CD4-positive, alpha-beta T cell (primary cell): ENCODE results near the gene NOD2. TPM values are rescaled to one million over a fixed set of nuclear protein-coding genes. Genes with fewer than 3 reads are reported as not detected.

ENCODE experiments used
- ATAC-seq: fragments of 200-7000 bp; cut with Tn5 transposase; one replicate; pipeline ENCODE4 v1.10.0; 2022; ENCODE audit warnings: mild to moderate bottlenecking; ENCODE audit not compliant: poor library complexity
- CTCF ChIA-PET: fragments of 350-600 bp; sonication (Branson Sonifier 250); formaldehyde crosslinking; loops from one replicate; lab custom pipeline; 2021; ENCODE audit warnings: antibody characterized with exemption, inconsistent platforms; lab: Charles Lee
- POLR2A ChIA-PET: fragments of 350-600 bp; sonication (Branson Sonifier 250); formaldehyde crosslinking; loops from one replicate; lab custom pipeline; 2021; ENCODE audit warnings: antibody characterized with exemption, inconsistent platforms; lab: Charles Lee
- DNase-seq, 14 experiments: peaks; one replicate each; pipeline ENCODE4 v3.0.0-alpha.2; 2013 to 2020; ENCODE audit warnings: mixed read lengths in 2 of 14
- H3K27ac ChIP-seq, 2 donors: one replicate each; pipeline versions ENCODE4 v1.5.1 to v1.7.0; 2013; ENCODE audit warnings: low read length in 2 of 2, low read depth in 1 of 2, mild to moderate bottlenecking in 1 of 2
- H3K27me3 ChIP-seq, 2 experiments: 1 replicate in 1 of 2; 2 replicates in 1 of 2; pipeline versions ENCODE4 v1.6.1 to v1.7.0; 2013; ENCODE audit warnings: low read length in 2 of 2, control low read depth in 1 of 2, mild to moderate bottlenecking in 1 of 2, moderate library complexity in 1 of 2; ENCODE audit not compliant: insufficient read depth in 2 of 2, control insufficient read depth in 1 of 2
- H3K36me3 ChIP-seq: one replicate; pipeline ENCODE4 v1.6.1; 2013; ENCODE audit warnings: low read length, control low read depth; ENCODE audit not compliant: insufficient read depth
- H3K4me1 ChIP-seq: one replicate; pipeline ENCODE4 v1.6.1; 2013; ENCODE audit warnings: low read length, control low read depth; ENCODE audit not compliant: insufficient read depth
- H3K4me3 ChIP-seq: one replicate; pipeline ENCODE4 v1.5.1; 2013; ENCODE audit warnings: mild to moderate bottlenecking, low read length, moderate library complexity
- H3K9me3 ChIP-seq, 2 experiments: 1 replicate in 1 of 2; 2 replicates in 1 of 2; pipeline versions ENCODE4 v1.6.1 to v1.7.0; 2013; ENCODE audit warnings: low read length in 2 of 2, mild to moderate bottlenecking in 2 of 2, control low read depth in 1 of 2, moderate library complexity in 1 of 2; ENCODE audit not compliant: control insufficient read depth in 1 of 2, insufficient read depth in 1 of 2
- H3K27ac Mint-ChIP-seq: one replicate; pipeline ENCODE4 v1.8.0; 2020; ENCODE audit warnings: mixed read lengths
- H3K27me3 Mint-ChIP-seq: one replicate; pipeline ENCODE4 v1.8.0; 2021; ENCODE audit warnings: mixed read lengths
- H3K36me3 Mint-ChIP-seq: one replicate; pipeline ENCODE4 v1.8.0; 2021; ENCODE audit warnings: low read depth, mixed read lengths
- H3K4me1 Mint-ChIP-seq: one replicate; pipeline ENCODE4 v1.8.0; 2021; ENCODE audit warnings: low read depth, mixed read lengths
- H3K4me3 Mint-ChIP-seq: one replicate; pipeline ENCODE4 v1.8.0; 2020; ENCODE audit warnings: mild to moderate bottlenecking, mixed read lengths
- H3K9me3 Mint-ChIP-seq: one replicate; pipeline ENCODE4 v1.8.0; 2020; ENCODE audit warnings: mixed read lengths
- CTCF ChIP-seq: fragments of 200-600 bp; IDR thresholded peaks from one replicate; pipeline ENCODE4 v1.8.0; 2022; ENCODE audit warnings: antibody characterized with exemption, mild to moderate bottlenecking
- intact Hi-C, 2 experiments: fragments of 100-400 bp; cut with DNase I in 1 of 2; cut with micrococcal nuclease in 1 of 2; formaldehyde crosslinking; loops; one replicate each; pipeline versions ENCODE4 v1.15.1 to v1.9.0; 2023 to 2025; cut with DNase I, micrococcal nuclease
- total RNA-seq, 174 experiments: library from RNA in 2 of 174; stranded (reverse) in 2 of 174; gene quantifications; one replicate each; pipeline ENCODE4 v1.2.3 and lab custom pipeline; 2021 to 2026

NOD2 gene
- total RNA-seq, 2 experiments from 2014 or later: 4.5 to 5.3 TPM

- peaks cover 75% of the 10 kb centered on the region for H3K36me3 ChIP-seq
- no peaks in the 10 kb centered on the region for H3K27me3 ChIP-seq
- ATAC-seq (peak; percentile 25), DNase-seq (peak in 11 of 14 experiments; percentile 26 to 76 (median 47))
- no peak overlapping the region for H3K4me3 ChIP-seq
- Mint-ChIP-seq H3K36me3 (peaks cover 91% of the 10 kb centered on the region), H3K9me3 (peaks cover 6% of the 10 kb centered on the region), H3K27ac (peak overlapping the region; percentile 74), H3K4me1 (peaks cover 42% of the 10 kb centered on the region), H3K27me3 (no peaks in the 10 kb centered on the region), H3K4me3 (peak overlapping the region; percentile 39)
- peak; percentile 63 for TF ChIP-seq CTCF
- H3K27ac ChIP-seq: no peak overlapping the region
- POLR2A ChIA-PET: interaction anchor here (0.7 to 12.3 kb wide), 4 partner anchors 9 to 300 kb away, joined by 3 to 174 read pairs (median 12); partner anchors contain the start of genes CYLD and SNX20
- intact Hi-C loops: loop anchor here in 1 of 2 experiments (1.0 kb wide), 1 partner anchor 135 kb away; no protein-coding TSS in a partner anchor
- CTCF ChIA-PET: interaction anchor here (0.8 to 2.6 kb wide), 14 partner anchors 9 to 317 kb away, joined by 3 to 19 read pairs (median 4); partner anchors contain the start of genes BRD7 and SNX20
- peaks cover 31% of the 10 kb centered on the region for H3K4me1 ChIP-seq
- H3K9me3 ChIP-seq: peaks cover 19 to 29% of the 10 kb centered on the region in 2 experiments
These were observed 21.7 kb upstream of the NOD2 start for GRCh38 chr16:50671644-50672260.

- Histone ChIP-seq H3K4me3 (no peak overlapping the region), H3K9me3 (peaks cover 19 to 29% of the 10 kb centered on the region in 2 experiments), H3K4me1 (peaks cover 34% of the 10 kb centered on the region), H3K27ac (no peak overlapping the region), H3K27me3 (no peaks in the 10 kb centered on the region), H3K36me3 (peaks cover 90% of the 10 kb centered on the region)
- Mint-ChIP-seq H3K9me3 (peaks cover 6% of the 10 kb centered on the region), H3K27ac (no peak overlapping the region), H3K4me1 (peaks cover 43% of the 10 kb centered on the region), H3K4me3 (no peak overlapping the region), H3K36me3 (peaks cover 96% of the 10 kb centered on the region), H3K27me3 (no peaks in the 10 kb centered on the region)
- CTCF ChIA-PET: interaction anchor here (3.5 kb wide), 1 partner anchor 132 kb away, joined by 9 read pairs; no protein-coding TSS in a partner anchor
- POLR2A ChIA-PET: interaction anchor here (12.3 kb wide), 1 partner anchor 7 kb away, joined by 174 read pairs; the partner anchor contains the start of gene SNX20
- TF ChIP-seq CTCF: no peak
- intact Hi-C loops: no loop called here
- DNase-seq: no peak
- no peak for ATAC-seq
These were observed 19.7 kb upstream of the NOD2 start for GRCh38 chr16:50673496-50674275.

GRCh38 chr16:50674831-50675230 is 18.6 kb upstream of the NOD2 start:
- Mint-ChIP-seq H3K27me3 (no peaks in the 10 kb centered on the region), H3K9me3 (peaks cover 6% of the 10 kb centered on the region), H3K4me1 (peaks cover 50% of the 10 kb centered on the region), H3K4me3 (no peak overlapping the region), H3K36me3 (peaks cover 99% of the 10 kb centered on the region), H3K27ac (peak overlapping the region; percentile 84)
- Histone ChIP-seq H3K9me3 (peaks cover 19 to 29% of the 10 kb centered on the region in 2 experiments), H3K4me3 (no peak overlapping the region), H3K36me3 (peaks cover 88% of the 10 kb centered on the region), H3K27me3 (no peaks in the 10 kb centered on the region), H3K4me1 (peaks cover 45% of the 10 kb centered on the region), H3K27ac (no peak overlapping the region)
- DNase-seq (no peak), ATAC-seq (no peak)
- POLR2A ChIA-PET: interaction anchor here (1.6 to 13.0 kb wide), 3 partner anchors 6 to 67 kb away, joined by 5 to 174 read pairs (median 174); partner anchors contain the start of genes CYLD and SNX20
- intact Hi-C loops: no loop called here
- no peak for TF ChIP-seq CTCF
- CTCF ChIA-PET: interaction anchor here (1.3 to 6.0 kb wide), 3 partner anchors 8 to 131 kb away, joined by 4 to 53 read pairs (median 9); no protein-coding TSS in a partner anchor
